NB4 (cell line): ENCODE data around the gene ZRANB3.

Experiments
- CTCF ChIP-seq: IDR thresholded peaks from one replicate; pipeline ENCODE4 v1.5.1; 2012; ENCODE audit warnings: low read depth, low read length
- MAX ChIP-seq: IDR thresholded peaks from 2 replicates; pipeline ENCODE4 v1.6.1; 2011; ENCODE audit warnings: low read depth, low read length
- POLR2A ChIP-seq: IDR thresholded peaks from 2 replicates; pipeline ENCODE4 v1.6.1; 2011; ENCODE audit warnings: mild to moderate bottlenecking; ENCODE audit not compliant: insufficient read length; ENCODE audit errors: extremely low read depth

GRCh38 chr2:135093193-135093592 lies 437.8 kb downstream of the ZRANB3 start:
- TF ChIP-seq CTCF (no peak), POLR2A (no peak), MAX (no peak)
